K562 (cell line): ENCODE measurements around the gene APLNR. TPM values are rescaled to one million over a fixed set of nuclear protein-coding genes. Genes with fewer than 3 reads are reported as not detected.
A peak's percentile ranks its signal among the peaks of the same experiment; 100 is the strongest.

Experiments used
- COPS2 ChIP-seq: fragments of 450-650 bp; conservative IDR thresholded peaks from 2 replicates; pipeline ENCODE4 v1.6.1; 2016; ENCODE audit warnings: mild to moderate bottlenecking, moderate library complexity
- DPF2 ChIP-seq: fragments of 450-650 bp; IDR thresholded peaks from 2 replicates; pipeline ENCODE4 v1.6.1; 2016
- FOXA1 ChIP-seq: fragments of 450-650 bp; IDR thresholded peaks from 2 replicates; pipeline ENCODE4 v1.6.1; 2016; ENCODE audit warnings: mild to moderate bottlenecking, borderline replicate concordance
- GABPA ChIP-seq: fragments of 200-800 bp; sonication (Bioruptor generic); conservative IDR thresholded peaks from 2 replicates; pipeline ENCODE4 v1.6.1; 2016; ENCODE audit warnings: low read depth, missing genetic modification characterization, missing compliant biosample characterization
- MBD2 ChIP-seq: sonication (generic); IDR thresholded peaks from 2 replicates; pipeline ENCODE4 v1.6.1; 2016; ENCODE audit warnings: low read depth, borderline replicate concordance
- MEF2A ChIP-seq: IDR thresholded peaks from 2 replicates; pipeline ENCODE4 v1.6.1; 2011; ENCODE audit warnings: low read depth, mild to moderate bottlenecking, low read length, moderate library complexity; ENCODE audit not compliant: control insufficient read depth
- NFIX ChIP-seq: fragments of 250-450 bp; sonication (Bioruptor Pico); IDR thresholded peaks from 2 replicates; pipeline ENCODE4 v1.4.0; 2020; ENCODE audit warnings: low read depth, mild to moderate bottlenecking, moderate library complexity
- NONO ChIP-seq, 2 experiments: fragments of 200-400 bp in 1 of 2; fragments of 450-650 bp in 1 of 2; formaldehyde crosslinking in 1 of 2; IDR thresholded peaks; 2 replicates each; pipeline ENCODE4 v1.6.1; 2017; ENCODE audit warnings: low read depth in 2 of 2, mild to moderate bottlenecking in 2 of 2, moderate library complexity in 2 of 2, low read length in 1 of 2
- PHB2 ChIP-seq: fragments of 450-650 bp; IDR thresholded peaks from 2 replicates; pipeline ENCODE4 v1.6.1; 2017; ENCODE audit warnings: low read depth
- PHF8 ChIP-seq: fragments of 200-600 bp; sonication (generic); IDR thresholded peaks from 2 replicates; pipeline ENCODE4 v1.6.1; 2012; ENCODE audit warnings: mixed run types, mild to moderate bottlenecking, inconsistent platforms, low read length, moderate library complexity, borderline replicate concordance
- SMARCA4 ChIP-seq: fragments of 450-650 bp; IDR thresholded peaks from 2 replicates; pipeline ENCODE4 v1.6.1; 2016
- SUPT5H ChIP-seq: fragments of 450-650 bp; IDR thresholded peaks from 2 replicates; pipeline ENCODE4 v1.6.1; 2016
- TGIF2 ChIP-seq: sonication (generic); formaldehyde crosslinking; IDR thresholded peaks from 2 replicates; pipeline ENCODE4 v1.8.1; 2022; ENCODE audit warnings: mild to moderate bottlenecking, missing genetic modification reagents, moderate library complexity
- ZNF133 ChIP-seq: fragments of 250-450 bp; sonication (Bioruptor Pico); IDR thresholded peaks from 2 replicates; pipeline ENCODE4 v1.4.0; 2020; ENCODE audit warnings: mild to moderate bottlenecking
- ZNF217 ChIP-seq: sonication (generic); formaldehyde crosslinking; IDR thresholded peaks from 2 replicates; pipeline ENCODE4 v1.8.0; 2022; ENCODE audit warnings: mild to moderate bottlenecking, missing genetic modification reagents
- ZNF384 ChIP-seq: IDR thresholded peaks from 2 replicates; pipeline ENCODE4 v1.6.1; 2012; ENCODE audit warnings: low read depth, low read length, improper control_type of control experiment
- ZSCAN32 ChIP-seq: fragments of 450-650 bp; formaldehyde crosslinking; IDR thresholded peaks from 2 replicates; pipeline ENCODE4 v1.4.0; 2020; ENCODE audit warnings: mild to moderate bottlenecking, moderate library complexity
- polyA plus RNA-seq, 8 experiments: library from polyadenylated mRNA; depleted of rRNA in 4 of 8; stranded (reverse) in 5 of 8; unstranded in 3 of 8; fragments of >200 nt; fragmentation: Nextera tagmentation in 2 of 8; fragmentation: Illumina TruSeq in 1 of 8; extraction: Ambion mirVana in 2 of 8; extraction: Trizol in 1 of 8; gene quantifications; 2 replicates each; pipeline versions ENCODE4 v1.2.1 to v1.2.3, GENCODE V29; 2011 to 2014; ENCODE audit warnings: inconsistent platforms in 1 of 8, missing spikeins in 1 of 8
- total RNA-seq, 7 experiments: library from RNA; depleted of rRNA in 6 of 7; stranded (reverse); fragments of >200 nt in 6 of 7; fragmentation: Illumina TruSeq in 2 of 7; extraction: Trizol in 2 of 7; gene quantifications; 2 replicates each; pipeline versions ENCODE4 v1.2.1 to v1.2.3, GENCODE V29; 2011 to 2021; ENCODE audit warnings: low replicate concordance in 1 of 7
- TF ChIP-seq, protein P1 (sequence below): fragments of 200-800 bp; sonication (Bioruptor generic); IDR thresholded peaks from 2 replicates; pipeline ENCODE4 v1.6.1; 2016; ENCODE audit warnings: missing genetic modification characterization, missing compliant biosample characterization
- TF ChIP-seq, protein P2 (sequence below): fragments of 200-400 bp; formaldehyde crosslinking; IDR thresholded peaks from 2 replicates; pipeline ENCODE4 v1.6.1; 2017; ENCODE audit warnings: mild to moderate bottlenecking, low read depth, low read length, moderate library complexity
- TF ChIP-seq, protein P3 (sequence below): fragments of 250-450 bp; sonication (Bioruptor Pico); IDR thresholded peaks from 2 replicates; pipeline ENCODE4 v1.4.0; 2020; ENCODE audit warnings: mild to moderate bottlenecking, moderate library complexity

APLNR gene
- total and polyA plus RNA-seq, 9 of the 15 experiments (the other 6 are each of a cell fraction or from before 2014, with no cell fraction given), result 0.15 to 2.0 (median 0.65) TPM

DNA sequence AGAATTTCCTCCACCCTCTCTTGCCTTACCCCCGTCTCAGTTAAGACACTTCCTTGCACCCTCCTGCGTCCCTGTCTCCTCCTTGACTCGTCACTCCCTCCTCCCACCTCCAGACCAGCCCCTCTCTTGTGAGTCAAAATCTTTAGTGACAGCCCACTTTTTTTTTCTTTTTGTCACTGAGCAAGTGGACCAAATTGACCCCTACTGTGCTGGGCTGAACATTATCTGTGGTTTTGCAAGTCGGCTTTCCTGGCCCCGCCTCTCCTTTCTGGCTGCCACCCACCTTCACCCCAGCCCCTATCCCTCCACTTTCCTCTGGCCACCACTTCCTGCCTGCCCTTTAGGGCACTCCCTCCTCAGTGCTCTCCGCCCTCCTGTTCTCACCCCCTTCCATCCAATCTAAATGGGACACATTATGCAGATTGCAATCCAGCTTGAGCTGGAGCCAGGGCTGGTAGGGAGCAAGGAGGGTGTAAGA, at the start of gene APLNR (continued):
- TF ChIP-seq, protein P1, sequence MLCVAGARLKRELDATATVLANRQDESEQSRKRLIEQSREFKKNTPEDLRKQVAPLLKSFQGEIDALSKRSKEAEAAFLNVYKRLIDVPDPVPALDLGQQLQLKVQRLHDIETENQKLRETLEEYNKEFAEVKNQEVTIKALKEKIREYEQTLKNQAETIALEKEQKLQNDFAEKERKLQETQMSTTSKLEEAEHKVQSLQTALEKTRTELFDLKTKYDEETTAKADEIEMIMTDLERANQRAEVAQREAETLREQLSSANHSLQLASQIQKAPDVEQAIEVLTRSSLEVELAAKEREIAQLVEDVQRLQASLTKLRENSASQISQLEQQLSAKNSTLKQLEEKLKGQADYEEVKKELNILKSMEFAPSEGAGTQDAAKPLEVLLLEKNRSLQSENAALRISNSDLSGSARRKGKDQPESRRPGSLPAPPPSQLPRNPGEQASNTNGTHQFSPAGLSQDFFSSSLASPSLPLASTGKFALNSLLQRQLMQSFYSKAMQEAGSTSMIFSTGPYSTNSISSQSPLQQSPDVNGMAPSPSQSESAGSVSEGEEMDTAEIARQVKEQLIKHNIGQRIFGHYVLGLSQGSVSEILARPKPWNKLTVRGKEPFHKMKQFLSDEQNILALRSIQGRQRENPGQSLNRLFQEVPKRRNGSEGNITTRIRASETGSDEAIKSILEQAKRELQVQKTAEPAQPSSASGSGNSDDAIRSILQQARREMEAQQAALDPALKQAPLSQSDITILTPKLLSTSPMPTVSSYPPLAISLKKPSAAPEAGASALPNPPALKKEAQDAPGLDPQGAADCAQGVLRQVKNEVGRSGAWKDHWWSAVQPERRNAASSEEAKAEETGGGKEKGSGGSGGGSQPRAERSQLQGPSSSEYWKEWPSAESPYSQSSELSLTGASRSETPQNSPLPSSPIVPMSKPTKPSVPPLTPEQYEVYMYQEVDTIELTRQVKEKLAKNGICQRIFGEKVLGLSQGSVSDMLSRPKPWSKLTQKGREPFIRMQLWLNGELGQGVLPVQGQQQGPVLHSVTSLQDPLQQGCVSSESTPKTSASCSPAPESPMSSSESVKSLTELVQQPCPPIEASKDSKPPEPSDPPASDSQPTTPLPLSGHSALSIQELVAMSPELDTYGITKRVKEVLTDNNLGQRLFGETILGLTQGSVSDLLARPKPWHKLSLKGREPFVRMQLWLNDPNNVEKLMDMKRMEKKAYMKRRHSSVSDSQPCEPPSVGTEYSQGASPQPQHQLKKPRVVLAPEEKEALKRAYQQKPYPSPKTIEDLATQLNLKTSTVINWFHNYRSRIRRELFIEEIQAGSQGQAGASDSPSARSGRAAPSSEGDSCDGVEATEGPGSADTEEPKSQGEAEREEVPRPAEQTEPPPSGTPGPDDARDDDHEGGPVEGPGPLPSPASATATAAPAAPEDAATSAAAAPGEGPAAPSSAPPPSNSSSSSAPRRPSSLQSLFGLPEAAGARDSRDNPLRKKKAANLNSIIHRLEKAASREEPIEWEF (CRISPR knock-in tag), result no peak
- no peak; the same call in none of the 2 replicates for TF ChIP-seq DPF2
- TF ChIP-seq NFIX (CRISPR knock-in tag), result no peak
- TF ChIP-seq TGIF2, result no peak
- TF ChIP-seq PHF8, result peak; percentile 13; the same call in 1 of the 2 replicates
- no peak for TF ChIP-seq ZNF133 (CRISPR knock-in tag)
- TF ChIP-seq SUPT5H, result no peak
- no peak for TF ChIP-seq MEF2A
- TF ChIP-seq NONO (IDR thresholded peaks at IDR 0.05; ENCODE audit: low read depth in 2 of 2, low read length in 1 of 2), result no peak
- TF ChIP-seq COPS2, result no peak
- no peak for TF ChIP-seq PHB2
- peak; percentile 60 for TF ChIP-seq SMARCA4
- peak; percentile 54 for TF ChIP-seq GABPA (tag)
- TF ChIP-seq FOXA1, result no peak
- 0 out of 2 replicates have a peak, but pooled peaks have one; percentile 25 for TF ChIP-seq MBD2
- TF ChIP-seq, protein P2, sequence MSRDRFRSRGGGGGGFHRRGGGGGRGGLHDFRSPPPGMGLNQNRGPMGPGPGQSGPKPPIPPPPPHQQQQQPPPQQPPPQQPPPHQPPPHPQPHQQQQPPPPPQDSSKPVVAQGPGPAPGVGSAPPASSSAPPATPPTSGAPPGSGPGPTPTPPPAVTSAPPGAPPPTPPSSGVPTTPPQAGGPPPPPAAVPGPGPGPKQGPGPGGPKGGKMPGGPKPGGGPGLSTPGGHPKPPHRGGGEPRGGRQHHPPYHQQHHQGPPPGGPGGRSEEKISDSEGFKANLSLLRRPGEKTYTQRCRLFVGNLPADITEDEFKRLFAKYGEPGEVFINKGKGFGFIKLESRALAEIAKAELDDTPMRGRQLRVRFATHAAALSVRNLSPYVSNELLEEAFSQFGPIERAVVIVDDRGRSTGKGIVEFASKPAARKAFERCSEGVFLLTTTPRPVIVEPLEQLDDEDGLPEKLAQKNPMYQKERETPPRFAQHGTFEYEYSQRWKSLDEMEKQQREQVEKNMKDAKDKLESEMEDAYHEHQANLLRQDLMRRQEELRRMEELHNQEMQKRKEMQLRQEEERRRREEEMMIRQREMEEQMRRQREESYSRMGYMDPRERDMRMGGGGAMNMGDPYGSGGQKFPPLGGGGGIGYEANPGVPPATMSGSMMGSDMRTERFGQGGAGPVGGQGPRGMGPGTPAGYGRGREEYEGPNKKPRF, result no peak
- no peak for TF ChIP-seq ZSCAN32 (CRISPR knock-in tag)
- TF ChIP-seq, protein P3, sequence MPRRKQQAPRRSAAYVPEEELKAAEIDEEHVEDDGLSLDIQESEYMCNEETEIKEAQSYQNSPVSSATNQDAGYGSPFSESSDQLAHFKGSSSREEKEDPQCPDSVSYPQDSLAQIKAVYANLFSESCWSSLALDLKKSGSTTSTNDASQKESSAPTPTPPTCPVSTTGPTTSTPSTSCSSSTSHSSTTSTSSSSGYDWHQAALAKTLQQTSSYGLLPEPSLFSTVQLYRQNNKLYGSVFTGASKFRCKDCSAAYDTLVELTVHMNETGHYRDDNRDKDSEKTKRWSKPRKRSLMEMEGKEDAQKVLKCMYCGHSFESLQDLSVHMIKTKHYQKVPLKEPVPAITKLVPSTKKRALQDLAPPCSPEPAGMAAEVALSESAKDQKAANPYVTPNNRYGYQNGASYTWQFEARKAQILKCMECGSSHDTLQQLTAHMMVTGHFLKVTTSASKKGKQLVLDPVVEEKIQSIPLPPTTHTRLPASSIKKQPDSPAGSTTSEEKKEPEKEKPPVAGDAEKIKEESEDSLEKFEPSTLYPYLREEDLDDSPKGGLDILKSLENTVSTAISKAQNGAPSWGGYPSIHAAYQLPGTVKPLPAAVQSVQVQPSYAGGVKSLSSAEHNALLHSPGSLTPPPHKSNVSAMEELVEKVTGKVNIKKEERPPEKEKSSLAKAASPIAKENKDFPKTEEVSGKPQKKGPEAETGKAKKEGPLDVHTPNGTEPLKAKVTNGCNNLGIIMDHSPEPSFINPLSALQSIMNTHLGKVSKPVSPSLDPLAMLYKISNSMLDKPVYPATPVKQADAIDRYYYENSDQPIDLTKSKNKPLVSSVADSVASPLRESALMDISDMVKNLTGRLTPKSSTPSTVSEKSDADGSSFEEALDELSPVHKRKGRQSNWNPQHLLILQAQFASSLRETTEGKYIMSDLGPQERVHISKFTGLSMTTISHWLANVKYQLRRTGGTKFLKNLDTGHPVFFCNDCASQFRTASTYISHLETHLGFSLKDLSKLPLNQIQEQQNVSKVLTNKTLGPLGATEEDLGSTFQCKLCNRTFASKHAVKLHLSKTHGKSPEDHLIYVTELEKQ (CRISPR knock-in tag), result no peak
- TF ChIP-seq ZNF217, result no peak
- TF ChIP-seq ZNF384, result peak; percentile 93
